ENCODE results near the gene EIF4E2. TPM values are rescaled to one million over a fixed set of nuclear protein-coding genes. Genes with fewer than 3 reads are reported as not detected.

Gene EIF4E2
- total and polyA plus RNA-seq, 2 of the 13 experiments (the other 11 are each of a cell fraction or from before 2014, with no cell fraction given) = 25.0 to 101 TPM

- peak; percentile 51 for ATAC-seq
- Histone ChIP-seq H3K79me2 (ENCODE audit: insufficient read depth, low read length) (no peaks in the 10 kb centered on the region), H4K20me1 (ENCODE audit: insufficient read depth, low read length) (no peaks in the 10 kb centered on the region), H3K4me2 (ENCODE audit: low read depth, low read length) (no peak overlapping the region), H3K4me3 (replicated peaks in 1 of 3; ENCODE audit: insufficient read depth in 1 of 3, low read depth in 2 of 3, low read length in 3 of 3) (no peak overlapping the region), H2AFZ (ENCODE audit: low read length) (no peak overlapping the region), H3K27ac (ENCODE audit: extremely low read length, insufficient read depth, low read length) (no peak overlapping the region), H3K9ac (ENCODE audit: insufficient read depth, low read depth, low read length) (no peak overlapping the region), H3K36me3 (replicated peaks in 1 of 2; ENCODE audit: control insufficient read depth in 1 of 2, insufficient read depth in 2 of 2, low read length in 2 of 2) (no peaks in the 10 kb centered on the region), H3K9me3 (ENCODE audit: low read length) (peaks cover 7% of the 10 kb centered on the region), H3K4me1 (ENCODE audit: insufficient read depth, low read length) (0 out of 2 replicates have a peak, but pooled peaks cover 6% of the 10 kb centered on the region), H3K27me3 (ENCODE audit: control insufficient read depth in 1 of 2, insufficient read depth in 2 of 2, low read length in 2 of 2) (peaks cover 0 to 20% of the 10 kb centered on the region in 2 experiments; a peak in 2 of 5 replicates)
- DNase-seq (ENCODE audit: low spot score) = peak; percentile 48
- POLR2A ChIA-PET = no interaction called here
- in situ Hi-C loops (cut with HindIII; ENCODE audit: extremely low pct_ligation_motif_present, low pct_unique_long_range_greater_than_20kb) (no loop called here), intact Hi-C loops (cut with micrococcal nuclease; ENCODE audit: unreplicated experiment) (loop anchor here (1.0 kb wide), 1 partner anchor 55 kb away; no protein-coding TSS in a partner anchor)
- WGBS (ENCODE audit: low lambda C conversion rate) = 32% methylated on average over 4 of the region's 5 CpGs
- 0 out of 2 replicates have a peak, but pooled peaks have one; percentile 22 for TF ChIP-seq ZFY (CRISPR knock-in tag; IDR thresholded peaks at IDR 0.05)
- TF ChIP-seq MBD4 (IDR thresholded peaks at IDR 0.05; ENCODE audit: borderline replicate concordance, low read length) = no peak
- TF ChIP-seq CTCF (CRISPR knock-in tag; IDR thresholded peaks at IDR 0.05) = peak; percentile 68
- TF ChIP-seq MED1 (CRISPR knock-in tag; IDR thresholded peaks at IDR 0.05) = 0 out of 2 replicates have a peak, but pooled peaks have one; percentile 18
- TF ChIP-seq FOXC1 (CRISPR knock-in tag; IDR thresholded peaks at IDR 0.05; ENCODE audit: borderline replicate concordance) = 0 out of 2 replicates have a peak, but pooled peaks have one; percentile 28
- peak; percentile 62 for TF ChIP-seq STAG1 (CRISPR knock-in tag; IDR thresholded peaks at IDR 0.05)
- TF ChIP-seq ZNF691 (CRISPR knock-in tag; IDR thresholded peaks at IDR 0.05; ENCODE audit: borderline replicate concordance, low read depth) = peak; percentile 64; the same call in 1 of the 2 replicates
- no peak for TF ChIP-seq RFXANK (CRISPR knock-in tag; IDR thresholded peaks at IDR 0.05)
- TF ChIP-seq TBX2 (CRISPR knock-in tag; IDR thresholded peaks at IDR 0.05; ENCODE audit: borderline replicate concordance) = no peak
- no peak for TF ChIP-seq HIC2 (CRISPR knock-in tag; IDR thresholded peaks at IDR 0.05; ENCODE audit: low read depth)
- no peak for TF ChIP-seq ATAD3A (CRISPR knock-in tag; IDR thresholded peaks at IDR 0.05)
- TF ChIP-seq SOX13 (IDR thresholded peaks at IDR 0.05) = no peak
- TF ChIP-seq SOX13 (CRISPR knock-in tag; conservative IDR thresholded peaks at IDR 0.05 in 1 of 2, IDR thresholded peaks at IDR 0.05 in 1 of 2) = no peak
- no peak for TF ChIP-seq ZFP36L2 (CRISPR knock-in tag; IDR thresholded peaks at IDR 0.05)
- no peak for TF ChIP-seq ZNF264 (CRISPR knock-in tag; IDR thresholded peaks at IDR 0.05)
- 0 out of 2 replicates have a peak, but pooled peaks have one; percentile 73 for TF ChIP-seq FOXO4 (CRISPR knock-in tag; conservative IDR thresholded peaks at IDR 0.05)
- peak; percentile 28; the same call in 1 of the 2 replicates for TF ChIP-seq ZFX (CRISPR knock-in tag; IDR thresholded peaks at IDR 0.05; ENCODE audit: low read depth)
- TF ChIP-seq RAD21 (CRISPR knock-in tag; IDR thresholded peaks at IDR 0.05) = peak; percentile 32; the same call in 1 of the 2 replicates
- TF ChIP-seq AHR (CRISPR knock-in tag; IDR thresholded peaks at IDR 0.05) = no peak
- no TSS peak for BruUV-seq (replicated peaks)
- FAIRE-seq = no peak
- CTCF ChIA-PET (ENCODE audit: low intra/inter-chr PET ratio, low total read pairs) = no interaction called here
Measured at GRCh38 chr2:232537079-232537478, 13.4 kb upstream of the EIF4E2 start.

All from HepG2 (cell line).